Measurements from ENCODE around the gene CMTM8.
"Not testable (repeated sequence)": the region's sequence is repeated elsewhere in the genome, so short reads cannot be mapped to it uniquely, and the experiment has no call there.

Gene CMTM8, protein sequence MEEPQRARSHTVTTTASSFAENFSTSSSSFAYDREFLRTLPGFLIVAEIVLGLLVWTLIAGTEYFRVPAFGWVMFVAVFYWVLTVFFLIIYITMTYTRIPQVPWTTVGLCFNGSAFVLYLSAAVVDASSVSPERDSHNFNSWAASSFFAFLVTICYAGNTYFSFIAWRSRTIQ

DNA sequence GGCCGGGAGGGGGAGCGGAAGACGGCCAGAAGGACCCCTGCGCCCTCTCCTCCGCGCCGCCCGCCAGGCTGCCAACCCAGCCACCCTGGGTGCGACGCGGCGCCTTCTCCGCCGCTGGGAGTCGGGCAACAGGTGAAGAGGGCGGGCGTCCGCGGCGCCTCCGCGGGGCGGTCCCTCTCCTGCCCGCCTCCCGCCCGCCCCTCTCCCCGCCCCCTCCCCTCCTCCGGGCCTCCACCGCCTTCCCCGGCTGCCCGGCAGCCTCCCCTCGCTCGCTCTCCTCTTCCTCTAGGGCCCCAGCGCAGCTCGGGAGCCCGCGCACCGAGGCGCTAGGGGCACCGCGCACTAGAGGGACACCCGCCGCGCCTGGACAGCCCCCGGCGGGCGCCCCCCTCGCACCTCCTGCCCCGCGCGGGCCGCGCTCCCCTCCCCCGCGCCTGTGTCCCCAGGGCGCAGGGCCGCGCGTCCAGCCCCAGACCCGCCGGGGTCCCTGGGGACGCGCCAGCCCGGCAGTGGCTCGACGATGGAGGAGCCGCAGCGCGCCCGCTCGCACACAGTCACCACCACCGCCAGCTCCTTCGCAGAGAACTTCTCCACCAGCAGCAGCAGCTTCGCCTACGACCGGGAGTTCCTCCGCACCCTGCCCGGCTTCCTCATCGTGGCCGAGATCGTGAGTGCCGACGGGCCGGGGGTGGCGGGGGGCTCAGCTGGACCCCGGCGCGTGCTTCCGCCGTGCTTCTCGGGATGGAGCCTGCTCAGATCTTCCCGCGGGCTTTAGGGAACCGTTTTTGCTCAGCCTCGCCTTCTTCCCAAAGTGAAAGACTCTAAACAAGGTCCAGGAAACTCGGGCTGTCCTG, at the start of gene CMTM8:
TSS of gene CMTM8 (plus strand) at position 228 of the 854 bp plus-strand sequence. CDS start at position 521, 293 bp downstream.
- DNase-seq (ENCODE audit: low spot score), result peak; percentile 67

DNA sequence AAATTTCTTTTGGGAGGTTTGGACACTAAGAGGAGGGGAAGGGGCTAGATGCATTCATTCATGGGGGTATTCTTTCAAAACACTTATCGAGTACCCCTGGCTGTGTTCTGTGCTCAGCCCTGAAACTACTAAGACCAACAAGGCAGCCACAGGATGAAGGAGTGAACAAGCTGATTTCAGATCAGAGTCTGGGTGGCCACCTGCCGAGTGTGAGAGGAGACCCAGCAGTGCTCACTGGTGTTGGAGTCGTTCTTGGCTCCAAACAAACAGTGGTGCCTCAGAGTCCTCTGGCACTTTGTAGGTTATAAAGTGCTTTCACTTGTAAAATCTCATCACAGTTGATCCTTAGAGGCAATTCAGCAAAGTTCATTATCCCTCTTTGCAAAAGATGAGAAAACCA, 48.8 kb upstream of the CMTM8 start:
- no peak for DNase-seq (ENCODE audit: low spot score)

- not testable (repeated sequence) for DNase-seq (ENCODE audit: low spot score)
These were observed 47.9 kb upstream of the CMTM8 start for GRCh38 chr3:32190556-32190955.

DNA sequence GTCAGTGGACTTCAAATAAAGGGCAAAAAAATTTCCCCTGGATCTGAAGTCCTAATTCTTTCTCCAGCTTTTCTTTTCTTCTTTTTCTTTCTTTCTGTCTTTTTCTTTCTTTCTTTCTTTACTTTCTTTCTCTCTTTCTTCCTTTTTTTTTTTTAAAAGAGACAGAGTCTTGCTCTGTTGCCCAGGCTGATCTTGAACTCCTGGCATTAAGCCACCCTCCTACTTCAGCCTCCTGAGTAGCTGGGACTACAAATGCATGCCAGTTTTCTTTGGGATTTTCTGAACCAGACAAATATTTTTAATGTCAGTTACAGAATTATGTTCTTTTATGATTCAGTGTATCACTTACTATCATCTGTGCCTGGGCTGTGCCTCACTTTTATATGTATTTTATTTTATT, 45.4 kb upstream of the CMTM8 start:
- DNase-seq (ENCODE audit: low spot score), result no peak

DNA sequence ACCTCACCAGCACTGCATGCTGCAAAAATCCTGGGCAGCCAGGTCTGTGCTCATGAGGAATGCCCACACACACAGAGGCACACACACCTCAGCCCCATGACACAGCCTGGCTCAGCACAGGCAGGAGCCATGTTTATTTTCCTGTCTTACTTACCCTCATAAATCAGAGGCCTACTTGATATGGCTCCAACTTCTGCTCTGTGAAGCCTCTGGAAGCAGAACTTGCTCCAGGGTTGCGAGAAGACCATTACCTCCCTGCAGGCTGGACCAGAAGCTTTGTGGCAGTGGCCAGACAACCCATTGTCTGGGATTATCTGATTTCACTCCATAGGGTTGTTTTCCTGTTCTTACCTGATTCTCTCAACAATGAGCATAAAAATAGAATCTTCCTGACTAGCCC, 43.8 kb upstream of the CMTM8 start:
- DNase-seq (ENCODE audit: low spot score), result no peak

- DNase-seq (ENCODE audit: low spot score), result no peak
These were observed 42.4 kb upstream of the CMTM8 start for GRCh38 chr3:32195995-32196540.

DNA sequence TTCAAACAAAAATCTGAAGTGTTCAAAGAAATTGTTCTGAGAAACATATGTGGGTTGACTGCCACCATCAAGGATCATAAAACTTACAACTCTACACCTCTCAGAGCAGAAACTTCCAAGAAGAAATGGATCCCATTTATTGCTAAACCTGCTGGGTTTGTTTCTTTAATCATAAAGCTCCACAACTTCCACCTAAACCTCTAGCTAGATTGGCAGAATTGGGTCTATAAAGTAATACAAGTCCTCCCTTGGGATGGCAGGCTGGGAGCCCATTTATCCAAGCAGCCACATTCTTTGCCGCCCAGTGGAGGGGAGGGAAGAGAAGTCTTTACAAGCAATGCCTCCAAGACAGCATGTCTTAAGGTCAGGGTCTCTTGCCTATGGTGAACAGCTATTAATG, 40.5 kb upstream of the CMTM8 start:
- no peak for DNase-seq (ENCODE audit: low spot score)

DNA sequence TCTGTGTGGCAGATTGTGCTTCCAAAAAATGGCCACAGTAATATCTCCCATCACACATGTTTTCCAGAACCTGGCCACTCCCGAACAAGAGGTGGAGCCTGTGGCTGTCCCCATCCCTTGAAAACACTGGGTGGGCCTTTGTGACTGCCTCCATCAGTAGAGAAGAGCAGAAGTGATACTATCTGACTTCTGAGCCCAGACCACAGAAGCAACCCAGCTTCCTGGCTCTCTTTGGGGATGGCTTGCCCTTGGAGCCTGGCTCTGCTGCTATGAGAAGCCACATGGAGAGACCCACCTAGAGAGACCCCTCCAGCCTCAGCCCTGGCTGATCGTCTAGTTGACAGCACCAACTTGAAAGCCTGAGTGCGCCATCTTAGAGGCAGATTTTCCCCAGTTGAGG, 39.8 kb upstream of the CMTM8 start:
- DNase-seq (ENCODE audit: low spot score), result no peak

DNA sequence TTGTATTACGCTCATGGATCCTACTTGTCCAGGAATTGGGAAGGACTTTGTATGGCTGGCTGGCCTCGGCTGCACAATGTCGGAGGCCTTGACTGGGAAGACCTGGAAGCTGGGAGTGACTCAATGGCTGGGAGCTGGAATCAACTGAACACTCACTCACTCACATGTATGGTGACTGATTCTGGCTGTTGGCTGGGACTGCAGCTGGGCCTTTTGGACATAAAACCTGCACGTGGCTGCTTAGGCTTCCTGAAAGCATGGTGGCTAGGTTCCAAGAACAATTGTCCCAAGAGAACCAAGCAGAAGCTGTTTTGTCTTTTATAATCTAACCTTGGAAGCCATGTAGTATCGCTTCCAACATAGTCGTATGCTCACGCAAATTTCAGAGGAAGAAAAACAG, 38.0 kb upstream of the CMTM8 start:
- DNase-seq (ENCODE audit: low spot score), result no peak

GRCh38 chr3:32200992-32201758, 37.3 kb upstream of the CMTM8 start:
- no peak for DNase-seq (ENCODE audit: low spot score)

DNA sequence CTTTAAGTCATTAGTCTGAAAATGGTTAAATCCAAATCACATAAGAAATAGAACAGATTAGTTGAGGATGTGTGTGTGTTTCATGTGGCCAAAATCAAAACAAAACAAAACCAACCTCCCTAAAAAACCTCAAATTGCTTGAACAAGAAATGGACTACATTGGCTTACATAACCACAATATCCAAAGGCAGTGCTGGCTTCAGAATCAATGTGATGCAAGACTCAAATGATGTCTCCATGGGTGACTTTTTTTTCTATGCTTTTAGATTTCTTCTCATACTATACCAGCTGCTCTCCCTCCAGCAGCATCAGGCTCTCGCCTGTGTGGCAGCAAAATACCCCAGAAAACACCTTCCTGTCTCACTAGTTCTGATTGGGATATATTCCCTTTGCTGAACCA, 36.0 kb upstream of the CMTM8 start:
- no peak for DNase-seq (ENCODE audit: low spot score)

DNA sequence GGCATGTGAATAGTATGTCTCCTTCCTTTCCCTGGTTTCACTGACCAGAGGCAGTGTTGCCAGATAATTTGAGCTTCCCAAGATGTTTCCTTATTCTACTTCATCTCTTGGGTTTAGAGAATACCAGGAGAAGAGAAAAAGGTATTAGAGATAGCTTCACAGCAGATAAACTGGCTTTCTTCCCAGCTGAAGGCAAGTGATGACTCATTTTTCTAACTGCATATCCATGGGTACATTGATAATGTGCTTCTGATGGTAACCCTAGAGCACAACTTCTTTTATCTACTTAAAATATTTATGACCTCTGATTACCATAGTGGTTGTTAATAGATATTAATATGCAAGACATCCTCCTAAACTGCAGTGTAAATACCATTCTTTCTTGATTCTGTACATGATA, 34.6 kb upstream of the CMTM8 start:
- DNase-seq (ENCODE audit: low spot score), result no peak

DNA sequence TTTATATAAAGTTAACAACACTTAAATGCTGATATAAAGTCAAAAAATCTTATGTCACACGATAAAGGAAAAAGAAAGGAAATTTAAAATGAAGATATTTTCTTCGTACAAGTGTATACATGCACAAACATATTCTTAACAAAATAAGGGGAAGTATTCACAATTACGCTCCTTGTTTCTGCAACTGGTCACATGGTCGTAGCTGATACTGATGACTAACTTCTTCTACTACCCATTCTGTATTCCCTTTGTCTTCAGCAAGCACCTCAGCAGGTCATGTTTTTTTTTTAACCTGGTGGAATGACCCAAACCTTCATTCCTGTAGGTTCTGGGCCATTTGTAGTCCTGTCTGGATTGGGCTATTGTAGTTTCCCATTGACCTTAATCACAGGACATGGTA, 30.0 kb upstream of the CMTM8 start:
- DNase-seq (ENCODE audit: low spot score), result no peak

GRCh38 chr3:32215185-32215584, 23.3 kb upstream of the CMTM8 start:
- DNase-seq (ENCODE audit: low spot score), result no peak

DNA sequence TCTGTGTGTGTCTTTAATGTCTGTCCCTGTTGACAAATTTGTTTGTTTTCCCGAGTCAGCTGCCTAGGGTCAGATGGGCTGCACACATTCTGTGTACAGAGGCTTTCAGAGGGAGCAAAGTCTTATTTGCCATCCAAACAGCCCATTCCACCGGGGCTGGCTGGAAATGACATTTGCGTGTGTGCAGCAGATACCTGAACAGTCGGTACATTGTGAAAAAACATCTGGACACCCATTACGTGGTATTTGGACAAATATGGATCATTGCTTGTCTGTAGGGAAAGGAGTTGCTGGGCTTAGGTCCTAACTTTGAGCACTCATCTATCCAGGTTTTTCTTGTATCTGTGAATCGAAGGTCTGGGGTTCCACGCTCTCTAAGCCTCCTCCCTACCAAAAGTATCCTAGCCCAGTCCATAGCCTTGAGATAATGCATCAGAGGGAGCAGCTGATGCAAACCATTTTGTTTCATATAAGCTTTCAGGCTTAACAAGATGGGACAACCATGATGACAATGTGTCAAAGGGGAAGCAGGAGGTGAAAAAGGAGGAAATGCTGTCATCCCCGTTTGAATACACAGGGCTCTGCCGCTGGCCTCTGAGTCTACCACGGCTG, 22.2 kb upstream of the CMTM8 start:
- DNase-seq (ENCODE audit: low spot score), result no peak

DNA sequence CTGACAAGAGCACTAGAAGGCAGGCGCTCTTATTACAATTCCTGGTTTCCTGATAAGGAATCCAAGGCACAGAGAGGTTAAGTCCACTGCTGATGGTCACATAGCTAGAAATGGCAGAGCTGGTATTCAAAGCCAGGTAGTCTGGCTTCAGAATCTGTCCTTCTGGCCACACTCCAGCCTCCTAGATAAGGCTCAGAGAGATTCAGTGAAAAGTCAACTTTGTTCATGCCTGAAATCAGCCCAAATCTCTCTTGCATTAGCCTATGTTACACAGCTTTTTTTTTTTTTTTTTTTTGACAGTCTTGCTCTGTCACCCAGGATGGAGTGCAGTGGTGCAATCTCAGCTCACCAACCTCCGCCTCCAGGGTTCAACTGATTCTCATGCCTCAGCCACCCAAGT, 21.1 kb upstream of the CMTM8 start:
- DNase-seq (ENCODE audit: low spot score), result no peak

GRCh38 chr3:32219537-32219936, 18.9 kb upstream of the CMTM8 start:
- DNase-seq (ENCODE audit: low spot score), result no peak

- no peak for DNase-seq (ENCODE audit: low spot score)
These were observed 18.5 kb upstream of the CMTM8 start for GRCh38 chr3:32220006-32220405.

DNA sequence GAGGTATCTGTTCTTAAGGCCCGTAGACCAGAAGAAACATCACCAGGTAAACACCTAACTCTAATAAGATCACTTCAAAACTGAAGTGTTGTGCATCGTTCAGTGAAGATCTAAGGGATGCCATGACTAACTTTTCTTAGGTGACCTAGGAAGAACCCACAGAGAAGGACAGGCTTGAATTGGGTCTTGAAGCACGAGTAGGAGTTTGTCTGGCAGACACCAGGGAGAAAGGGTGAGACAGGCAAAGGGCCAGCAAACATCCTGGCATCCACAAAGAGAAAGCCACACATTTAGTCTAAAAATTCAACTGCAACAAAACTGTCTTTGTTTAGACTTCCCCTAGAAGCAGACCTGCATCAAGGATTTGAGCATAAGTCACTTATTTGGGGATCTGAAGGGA, 15.5 kb upstream of the CMTM8 start:
- DNase-seq (ENCODE audit: low spot score), result no peak

GRCh38 chr3:32224016-32224516, 14.4 kb upstream of the CMTM8 start:
- DNase-seq (ENCODE audit: low spot score), result no peak

- DNase-seq (ENCODE audit: low spot score), result no peak
These were observed 11.5 kb upstream of the CMTM8 start for GRCh38 chr3:32226875-32227500.

- not testable (repeated sequence) for DNase-seq (ENCODE audit: low spot score)
These were observed 9.7 kb upstream of the CMTM8 start for GRCh38 chr3:32228743-32229142.

Data from CD4-positive, alpha-beta T cell treated with Interleukin-2 at 100 ng/mL for 4 hours (primary cell).